ENCODE data around the gene LRCOL1.

Gene LRCOL1

GRCh38 chr12:132558042-132558856, 52.1 kb downstream of the LRCOL1 start:
- no peak for DNase-seq (ENCODE audit: low read depth)
- H3K4me3 ChIP-seq (ENCODE audit: low read depth, low read length), result no peak overlapping the region
- TF ChIP-seq CTCF (conservative IDR thresholded peaks at IDR 0.05; ENCODE audit: low read depth, low read length), result no peak

GRCh38 chr12:132557291-132558015, 52.9 kb downstream of the LRCOL1 start:
- no peak for TF ChIP-seq CTCF (conservative IDR thresholded peaks at IDR 0.05; ENCODE audit: low read depth, low read length)
- H3K4me3 ChIP-seq (ENCODE audit: low read depth, low read length), result no peak overlapping the region
- DNase-seq (ENCODE audit: low read depth), result no peak

- no peak for TF ChIP-seq CTCF (conservative IDR thresholded peaks at IDR 0.05; ENCODE audit: low read depth, low read length)
- no peak overlapping the region for H3K4me3 ChIP-seq (ENCODE audit: low read depth, low read length)
- DNase-seq (ENCODE audit: low read depth), result no peak
Observed at GRCh38 chr12:132556801-132557200, 53.6 kb downstream of the LRCOL1 start.

GRCh38 chr12:132556216-132556615, 54.2 kb downstream of the LRCOL1 start:
- TF ChIP-seq CTCF (conservative IDR thresholded peaks at IDR 0.05; ENCODE audit: low read depth, low read length), result no peak
- DNase-seq (ENCODE audit: low read depth), result no peak
- no peak overlapping the region for H3K4me3 ChIP-seq (ENCODE audit: low read depth, low read length)

GRCh38 chr12:132555686-132556085, 54.7 kb downstream of the LRCOL1 start:
- H3K4me3 ChIP-seq (ENCODE audit: low read depth, low read length), result no peak overlapping the region
- TF ChIP-seq CTCF (conservative IDR thresholded peaks at IDR 0.05; ENCODE audit: low read depth, low read length), result no peak
- no peak for DNase-seq (ENCODE audit: low read depth)

GRCh38 chr12:132554845-132555630, 55.3 kb downstream of the LRCOL1 start:
- peak; percentile 23 for DNase-seq (ENCODE audit: low read depth)
- TF ChIP-seq CTCF (conservative IDR thresholded peaks at IDR 0.05; ENCODE audit: low read depth, low read length), result peak; percentile 49
- H3K4me3 ChIP-seq (ENCODE audit: low read depth, low read length), result no peak overlapping the region

All from choroid plexus epithelial cell (primary cell).